D721Med (cell line): ENCODE results near the gene POMC.
A peak's percentile ranks its signal among the peaks of the same experiment; 100 is the strongest.
"Not testable (repeated sequence)": the region's sequence is repeated elsewhere in the genome, so short reads cannot be mapped to it uniquely, and the experiment has no call there.

ENCODE experiments used
- DNase-seq: peaks from one replicate; pipeline ENCODE4 v3.0.0; 2011; ENCODE audit warnings: low spot score; ENCODE audit not compliant: insufficient read length
- FAIRE-seq: peaks from 2 replicates; lab custom pipeline; 2011; peaks lifted over from hg19 to GRCh38; lab: Jason Lieb, UNC
- CTCF ChIP-seq: IDR thresholded peaks from 2 replicates; pipeline ENCODE4 v1.5.1; 2012; ENCODE audit warnings: mild to moderate bottlenecking, control low read depth; ENCODE audit not compliant: insufficient read depth; ENCODE audit errors: missing control alignments

Gene POMC

DNA sequence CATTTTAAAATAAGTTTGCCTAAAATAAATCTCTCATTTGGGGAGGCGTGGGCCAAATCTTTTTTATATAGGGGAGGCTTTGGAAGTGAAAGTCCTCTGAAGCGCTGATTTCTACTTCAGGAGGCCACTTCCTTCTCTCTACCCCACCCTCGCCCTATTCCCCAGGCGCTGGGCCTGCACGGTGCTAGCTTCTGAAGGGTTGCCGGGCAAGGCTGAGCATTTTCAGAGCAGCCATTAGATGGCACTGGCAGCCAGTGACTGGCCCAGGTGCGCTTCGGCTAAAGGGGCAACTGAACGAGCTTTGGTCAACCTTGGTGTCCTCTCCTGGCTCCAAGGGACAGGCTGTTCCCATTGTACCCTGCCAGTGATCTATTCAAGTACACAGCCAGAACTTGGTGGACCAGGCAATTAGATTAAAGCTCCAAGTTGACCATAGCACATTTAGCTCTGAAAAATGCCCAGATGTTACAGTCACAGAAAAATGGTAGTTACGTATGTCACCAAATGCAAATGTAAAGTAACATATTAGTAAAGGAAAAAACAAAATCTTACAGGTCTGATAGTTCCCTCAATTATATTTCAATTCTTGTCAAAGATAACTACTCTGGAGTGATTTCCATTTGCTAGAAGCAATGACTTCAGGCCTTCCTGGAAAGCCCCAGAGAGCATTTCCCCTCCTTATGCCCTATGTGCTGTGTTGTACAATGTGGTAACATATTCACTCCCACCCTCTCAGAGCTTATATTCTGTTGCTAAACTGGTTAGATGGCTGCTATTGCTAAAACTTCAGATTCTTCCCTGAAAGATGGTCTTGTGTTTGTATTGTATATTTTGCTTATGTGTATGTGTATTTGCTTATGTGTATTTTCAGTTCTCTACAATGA is 2.1 kb downstream of the POMC start:
- DNase-seq (no peak), FAIRE-seq (no peak)
- TF ChIP-seq CTCF, result peak; percentile 52

- DNase-seq (no peak), FAIRE-seq (no peak)
- no peak for TF ChIP-seq CTCF
These were observed 3.8 kb downstream of the POMC start for GRCh38 chr2:25164561-25164960.

DNA sequence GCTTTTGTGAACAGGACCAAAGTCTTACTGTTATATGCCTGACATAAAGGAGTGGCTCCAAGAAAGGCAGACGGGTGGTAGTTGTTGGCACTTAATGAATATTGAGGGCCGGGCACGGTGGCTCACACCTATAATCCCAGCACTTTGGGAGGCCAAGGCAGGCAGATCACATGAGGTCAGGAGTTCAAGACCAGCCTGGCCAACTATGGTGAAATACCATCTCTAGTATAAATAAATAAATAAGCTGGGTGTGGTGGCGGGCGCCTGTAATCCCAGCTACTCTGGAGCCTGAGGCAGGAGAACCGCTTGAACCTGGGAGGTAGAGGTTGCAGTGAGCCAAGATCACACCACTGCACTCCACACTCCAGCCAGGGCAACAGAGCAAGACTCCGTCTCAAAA is 6.3 kb downstream of the POMC start:
- DNase-seq, FAIRE-seq: not testable (repeated sequence)

GRCh38 chr2:25161055-25161781 is 7.2 kb downstream of the POMC start:
- TF ChIP-seq CTCF, result no peak
- DNase-seq, result no peak
- no peak for FAIRE-seq

DNA sequence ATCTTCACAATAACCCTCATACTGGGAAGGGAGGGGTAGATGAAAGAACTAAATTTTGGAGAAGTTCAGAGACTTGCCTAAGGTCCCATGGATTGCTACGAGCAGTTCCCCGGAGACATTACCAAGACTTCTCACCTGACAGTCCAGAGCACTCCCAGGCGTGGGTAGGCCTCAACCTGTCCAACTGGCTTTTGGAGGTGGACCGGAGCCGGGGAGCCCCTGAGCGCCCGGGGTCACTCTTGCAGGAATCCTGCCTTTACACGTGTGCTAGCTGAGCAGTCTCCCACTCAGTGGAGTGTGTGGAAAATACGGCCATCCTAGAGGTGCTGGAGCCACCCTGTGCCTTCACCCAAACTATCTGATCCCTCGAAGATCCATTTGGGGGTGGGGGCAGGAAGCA is 8.0 kb downstream of the POMC start:
- DNase-seq (no peak), FAIRE-seq (no peak)
- TF ChIP-seq CTCF, result no peak

- TF ChIP-seq CTCF, result no peak
- DNase-seq, result no peak
- FAIRE-seq, result no peak
These were observed 8.4 kb downstream of the POMC start for GRCh38 chr2:25159949-25160348.

DNA sequence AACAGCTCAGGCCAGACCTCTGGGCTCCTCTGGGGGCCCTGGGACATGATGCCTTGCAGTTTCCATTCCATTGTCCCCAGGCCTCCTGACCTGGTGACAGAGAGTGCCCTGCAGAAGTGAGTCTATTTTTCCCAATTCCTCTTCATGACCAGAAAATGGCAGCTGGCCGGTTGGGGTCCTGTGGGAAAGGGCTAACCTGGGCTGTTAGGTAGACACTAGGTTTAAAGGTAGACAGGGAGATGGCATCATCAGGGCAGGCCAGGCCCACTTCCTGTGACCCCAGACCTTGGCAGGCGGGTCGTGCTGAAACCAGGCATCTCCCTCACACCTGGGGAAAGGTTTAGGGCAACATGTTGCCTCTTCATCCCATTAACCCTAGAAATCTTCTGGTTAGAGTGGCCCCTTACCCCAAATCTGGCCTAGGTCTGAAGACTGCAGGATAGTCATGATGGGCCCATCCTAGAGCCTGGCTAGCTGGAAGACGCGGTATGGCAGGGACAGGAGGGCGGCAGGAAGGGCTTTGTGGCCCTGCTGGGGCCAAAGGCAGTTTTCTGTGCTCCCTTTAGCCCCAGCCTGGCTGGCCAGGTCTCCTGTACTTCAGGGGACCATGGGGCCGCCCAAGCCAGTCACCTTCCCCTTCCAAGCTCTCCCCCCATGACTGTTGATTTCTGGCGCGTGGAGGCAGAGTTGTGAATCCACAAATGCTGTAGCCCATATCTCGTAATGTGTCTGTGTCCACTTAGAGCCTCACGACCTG is 10.1 kb downstream of the POMC start:
- FAIRE-seq (no peak), DNase-seq (no peak)
- no peak for TF ChIP-seq CTCF
